Measurements from ENCODE around the gene DZIP1L.

- TF ChIP-seq CTCF (IDR thresholded peaks at IDR 0.05; ENCODE audit: borderline replicate concordance, extremely low read depth, low read length, poor library complexity, severe bottlenecking) = no peak
- no peak for TF ChIP-seq EZH2 (IDR thresholded peaks at IDR 0.05; ENCODE audit: borderline replicate concordance, low read depth, low read length, severe bottlenecking)
Measured at GRCh38 chr3:138081371-138082084, 33.9 kb downstream of the DZIP1L start.

Data from DND-41 (cell line).